HepG2 (cell line): ENCODE measurements around the gene AMZ1. TPM values are rescaled to one million over a fixed set of nuclear protein-coding genes. Genes with fewer than 3 reads are reported as not detected.

ENCODE experiments used
- BCL6 ChIP-seq: IDR thresholded peaks from 2 replicates; pipeline ENCODE4 v1.6.1; 2016; ENCODE audit warnings: missing genetic modification reagents, missing compliant biosample characterization
- DNMT1 ChIP-seq: sonication (generic); formaldehyde crosslinking; IDR thresholded peaks from 2 replicates; pipeline ENCODE4 v1.5.1; 2020; ENCODE audit warnings: mild to moderate bottlenecking, missing genetic modification reagents
- GABPB1 ChIP-seq: IDR thresholded peaks from 2 replicates; pipeline ENCODE4 v1.6.1; 2016; ENCODE audit warnings: mild to moderate bottlenecking, missing genetic modification reagents, moderate library complexity, missing compliant biosample characterization
- HMGXB4 ChIP-seq, 2 experiments: sonication (generic) in 1 of 2; formaldehyde crosslinking in 1 of 2; IDR thresholded peaks; 2 replicates each; pipeline versions ENCODE4 v1.4.0 to v1.6.1; 2018 to 2020; ENCODE audit warnings: missing genetic modification reagents in 2 of 2, borderline replicate concordance in 1 of 2, low read depth in 1 of 2, mild to moderate bottlenecking in 1 of 2, missing biosample characterization in 1 of 2
- HNRNPLL ChIP-seq: fragments of 200-400 bp; formaldehyde crosslinking; IDR thresholded peaks from 2 replicates; pipeline ENCODE4 v1.6.1; 2017; ENCODE audit warnings: mild to moderate bottlenecking, low read depth, low read length; ENCODE audit not compliant: poor library complexity, severe bottlenecking
- KDM2A ChIP-seq: sonication (generic); formaldehyde crosslinking; IDR thresholded peaks from 2 replicates; pipeline ENCODE4 v1.4.0; 2020; ENCODE audit warnings: low read depth, missing genetic modification reagents, borderline replicate concordance
- KDM6A ChIP-seq: IDR thresholded peaks from 2 replicates; pipeline ENCODE4 v1.6.1; 2016; ENCODE audit warnings: low read depth
- PLRG1 ChIP-seq: fragments of 450-650 bp; conservative IDR thresholded peaks from 2 replicates; pipeline ENCODE4 v1.6.1; 2016
- SAP130 ChIP-seq: IDR thresholded peaks from 2 replicates; pipeline ENCODE4 v1.6.1; 2016; ENCODE audit warnings: low read depth
- SMAD1 ChIP-seq: sonication (generic); formaldehyde crosslinking; IDR thresholded peaks from 2 replicates; pipeline ENCODE4 v1.4.0; 2020; ENCODE audit warnings: missing genetic modification reagents, low read depth, mild to moderate bottlenecking, borderline replicate concordance
- STAG1 ChIP-seq: sonication (generic); formaldehyde crosslinking; IDR thresholded peaks from 2 replicates; pipeline ENCODE4 v1.4.0; 2020; ENCODE audit warnings: missing genetic modification reagents
- XBP1 ChIP-seq: sonication (generic); formaldehyde crosslinking; IDR thresholded peaks from 2 replicates; pipeline ENCODE4 v1.5.0; 2020; ENCODE audit warnings: missing genetic modification reagents
- ZBTB26 ChIP-seq: IDR thresholded peaks from 2 replicates; pipeline ENCODE4 v1.6.1; 2016; ENCODE audit warnings: missing compliant biosample characterization, missing genetic modification reagents, borderline replicate concordance
- ZFP91 ChIP-seq: sonication (generic); formaldehyde crosslinking; IDR thresholded peaks from 2 replicates; pipeline ENCODE4 v1.9.0; 2022; ENCODE audit warnings: missing genetic modification reagents, mild to moderate bottlenecking, borderline replicate concordance
- ZKSCAN8 ChIP-seq: IDR thresholded peaks from 2 replicates; pipeline ENCODE4 v1.6.1; 2016; ENCODE audit warnings: borderline replicate concordance, missing genetic modification reagents, missing compliant biosample characterization
- ZMYM3 ChIP-seq: sonication (generic); formaldehyde crosslinking; IDR thresholded peaks from 2 replicates; pipeline ENCODE4 v1.5.1; 2020; ENCODE audit warnings: mild to moderate bottlenecking, missing genetic modification reagents
- ZNF232 ChIP-seq: sonication (generic); formaldehyde crosslinking; IDR thresholded peaks from 2 replicates; pipeline ENCODE4 v1.4.0; 2020; ENCODE audit warnings: missing genetic modification reagents, borderline replicate concordance
- ZNF354B ChIP-seq: sonication (generic); formaldehyde crosslinking; IDR thresholded peaks from 2 replicates; pipeline ENCODE4 v1.8.0; 2022; ENCODE audit warnings: mild to moderate bottlenecking, missing genetic modification reagents
- ZNF572 ChIP-seq: sonication (generic); formaldehyde crosslinking; IDR thresholded peaks from 2 replicates; pipeline ENCODE4 v1.5.1; 2020; ENCODE audit warnings: mild to moderate bottlenecking, missing genetic modification reagents
- ZNF747 ChIP-seq: sonication (generic); formaldehyde crosslinking; IDR thresholded peaks from 2 replicates; pipeline ENCODE4 v1.8.1; 2023; ENCODE audit warnings: missing genetic modification reagents, mild to moderate bottlenecking, borderline replicate concordance
- ZNF770 ChIP-seq: sonication (generic); formaldehyde crosslinking; IDR thresholded peaks from 2 replicates; pipeline ENCODE4 v1.5.0; 2020; ENCODE audit warnings: mild to moderate bottlenecking, missing genetic modification reagents
- polyA plus RNA-seq, 8 experiments: library from polyadenylated mRNA; depleted of rRNA in 3 of 8; stranded (reverse) in 7 of 8; unstranded in 1 of 8; fragments of >200 nt; fragmentation: Illumina TruSeq in 4 of 8; extraction: Trizol in 4 of 8; gene quantifications; 2 replicates each; pipeline versions ENCODE4 v1.2.1 to v1.2.3, GENCODE V29; 2011 to 2016; ENCODE audit warnings: low read depth in 4 of 8, missing spikeins in 1 of 8, mixed read lengths in 1 of 8; ENCODE audit not compliant: insufficient read depth in 1 of 8
- total RNA-seq, 5 experiments: library from RNA; depleted of rRNA; stranded (reverse); fragments of >200 nt; fragmentation: Illumina TruSeq; extraction: Trizol; gene quantifications; 2 replicates each; pipeline ENCODE4 v1.2.3, GENCODE V29; 2016; ENCODE audit warnings: low read depth in 1 of 5
- TF ChIP-seq, protein P1 (sequence below): sonication (generic); formaldehyde crosslinking; IDR thresholded peaks from 2 replicates; pipeline ENCODE4 v1.4.0; 2020; ENCODE audit warnings: mild to moderate bottlenecking, missing genetic modification reagents

AMZ1 gene
- total and polyA plus RNA-seq, 2 of the 13 experiments (the other 11 are each of a cell fraction or from before 2014, with no cell fraction given) = 0.03 TPM; not detected in 1

GRCh38 chr7:2680792-2681490, 7.1 kb upstream of the AMZ1 start (continued):
- TF ChIP-seq HNRNPLL (peak; percentile 20), HMGXB4 (CRISPR knock-in tag; IDR thresholded peaks at IDR 0.05; ENCODE audit: borderline replicate concordance in 1 of 2, low read depth in 1 of 2) (peak in 1 of 2 experiments; percentile 43; a peak in 1 of 4 replicates), SMAD1 (CRISPR knock-in tag) (no peak), ZFP91 (peak; percentile 54; the same call in 1 of the 2 replicates), XBP1 (CRISPR knock-in tag) (no peak), ZNF354B (CRISPR knock-in tag) (no peak), GABPB1 (CRISPR knock-in tag) (0 out of 2 replicates have a peak, but pooled peaks have one; percentile 11), ZNF572 (CRISPR knock-in tag) (0 out of 2 replicates have a peak, but pooled peaks have one; percentile 40), ZMYM3 (0 out of 2 replicates have a peak, but pooled peaks have one; percentile 17), SAP130 (CRISPR knock-in tag) (peak; percentile 31; the same call in 1 of the 2 replicates), BCL6 (CRISPR knock-in tag) (no peak), ZNF747 (CRISPR knock-in tag) (no peak), ZNF770 (CRISPR knock-in tag) (peak; percentile 67; the same call in 1 of the 2 replicates), PLRG1 (no peak), STAG1 (CRISPR knock-in tag) (peak; percentile 91), ZNF232 (CRISPR knock-in tag) (no peak), ZKSCAN8 (peak; percentile 98), KDM2A (CRISPR knock-in tag) (peak; percentile 78), ZBTB26 (0 out of 2 replicates have a peak, but pooled peaks have one; percentile 22), DNMT1 (no peak), KDM6A (CRISPR knock-in tag) (no peak)
- TF ChIP-seq, protein P1, sequence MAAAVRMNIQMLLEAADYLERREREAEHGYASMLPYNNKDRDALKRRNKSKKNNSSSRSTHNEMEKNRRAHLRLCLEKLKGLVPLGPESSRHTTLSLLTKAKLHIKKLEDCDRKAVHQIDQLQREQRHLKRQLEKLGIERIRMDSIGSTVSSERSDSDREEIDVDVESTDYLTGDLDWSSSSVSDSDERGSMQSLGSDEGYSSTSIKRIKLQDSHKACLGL (CRISPR knock-in tag) = 0 out of 2 replicates have a peak, but pooled peaks have one; percentile 10
